B cell (primary cell): ENCODE results near the gene PCDH1. TPM values are rescaled to one million over a fixed set of nuclear protein-coding genes. Genes with fewer than 3 reads are reported as not detected.

Source experiments
- ATAC-seq: fragments of 200-7000 bp; cut with Tn5 transposase; one replicate; pipeline ENCODE4 v1.10.0; 2021; ENCODE audit warnings: low read depth, mild to moderate bottlenecking, moderate number of reproducible peaks, moderate library complexity
- CTCF ChIA-PET: fragments of 350-600 bp; sonication (Branson Sonifier 250); formaldehyde crosslinking; loops from one replicate; lab custom pipeline; 2021; ENCODE audit warnings: antibody characterized with exemption, inconsistent platforms; lab: Charles Lee
- POLR2A ChIA-PET: fragments of 350-600 bp; sonication (Branson Sonifier 250); formaldehyde crosslinking; loops from one replicate; lab custom pipeline; 2021; ENCODE audit warnings: antibody characterized with exemption; lab: Charles Lee
- DNase-seq: peaks from one replicate; pipeline ENCODE4 v3.0.0; 2013
- H2AFZ ChIP-seq: 2 replicates; pipeline ENCODE4 v1.6.1; 2012; ENCODE audit warnings: mild to moderate bottlenecking, low read depth, low read length; ENCODE audit not compliant: insufficient read depth, poor library complexity, severe bottlenecking
- H3K27ac ChIP-seq, 2 donors: 1 replicate in 1 of 2; 2 replicates in 1 of 2; pipeline ENCODE4 v1.5.1; 2012 to 2013; ENCODE audit warnings: low read length in 2 of 2, mild to moderate bottlenecking in 2 of 2, moderate library complexity in 1 of 2
- H3K27me3 ChIP-seq, 4 experiments: fragments of 200-600 bp in 1 of 4; sonication (generic) in 1 of 4; replicated peaks in 1 of 4; 1 replicate in 2 of 4; 2 replicates in 2 of 4; pipeline versions ENCODE4 v1.6.1 to v1.7.0; 2013 to 2016; ENCODE audit warnings: low read length in 3 of 4, mild to moderate bottlenecking in 2 of 4, mixed read lengths in 1 of 4, moderate library complexity in 1 of 4; ENCODE audit not compliant: insufficient read depth in 4 of 4, control insufficient read depth in 3 of 4; ENCODE audit errors: control extremely low read depth in 1 of 4
- H3K36me3 ChIP-seq, 2 experiments: replicated peaks in 1 of 2; 1 replicate in 1 of 2; 2 replicates in 1 of 2; pipeline versions ENCODE4 v1.6.1 to v1.7.1; 2013; ENCODE audit warnings: low read length in 1 of 2; ENCODE audit not compliant: insufficient read depth in 2 of 2, control insufficient read depth in 1 of 2; ENCODE audit errors: control extremely low read depth in 1 of 2, extremely low read depth in 1 of 2
- H3K4me1 ChIP-seq, 2 donors: fragments of 200-600 bp in 1 of 2; sonication (generic) in 1 of 2; 1 replicate in 1 of 2; 2 replicates in 1 of 2; pipeline versions ENCODE4 v1.5.1 to v1.6.1; 2013 to 2017; ENCODE audit warnings: low read length in 2 of 2; ENCODE audit not compliant: control insufficient read depth in 2 of 2, insufficient read depth in 2 of 2
- H3K4me2 ChIP-seq: replicated peaks from 2 replicates; pipeline ENCODE3; 2012; ENCODE audit warnings: mild to moderate bottlenecking, low read depth, low read length; ENCODE audit not compliant: poor library complexity, severe bottlenecking
- H3K4me3 ChIP-seq, 5 experiments: fragments of 200-600 bp in 1 of 5; sonication (generic) in 1 of 5; 1 replicate in 3 of 5; 2 replicates in 2 of 5; pipeline versions ENCODE4 v1.5.1 to v1.7.0; 2011 to 2016; ENCODE audit warnings: low read length in 4 of 5, mild to moderate bottlenecking in 4 of 5, low read depth in 2 of 5, control low read depth in 1 of 5, moderate library complexity in 1 of 5; ENCODE audit not compliant: insufficient read depth in 1 of 5; ENCODE audit errors: control extremely low read depth in 1 of 5, extremely low read depth in 1 of 5
- H3K79me2 ChIP-seq: fragments of 200-600 bp; sonication (generic); one replicate; pipeline ENCODE4 v1.6.0; 2016; ENCODE audit warnings: low read length; ENCODE audit not compliant: control insufficient read depth, insufficient read depth
- H3K9ac ChIP-seq: fragments of 200-600 bp; sonication (generic); 2 replicates; pipeline ENCODE4 v1.6.1; 2017; ENCODE audit warnings: mild to moderate bottlenecking, low read length, moderate library complexity
- H3K9me3 ChIP-seq, 3 donors: one replicate each; pipeline versions ENCODE4 v1.6.1 to v1.7.1; 2013; ENCODE audit warnings: low read length in 2 of 3; ENCODE audit not compliant: control insufficient read depth in 2 of 3, insufficient read depth in 1 of 3; ENCODE audit errors: control extremely low read depth in 1 of 3
- H4K20me1 ChIP-seq: 2 replicates; pipeline ENCODE4 v1.6.0; 2012; ENCODE audit warnings: mild to moderate bottlenecking, low read length; ENCODE audit not compliant: insufficient read depth, control insufficient read depth, poor library complexity, severe bottlenecking
- H3K27ac Mint-ChIP-seq: one replicate; pipeline ENCODE4 v1.8.0; 2021; ENCODE audit warnings: mixed read lengths
- H3K27me3 Mint-ChIP-seq: one replicate; pipeline ENCODE4 v1.8.0; 2021; ENCODE audit warnings: mixed read lengths
- H3K4me1 Mint-ChIP-seq: one replicate; pipeline ENCODE4 v1.8.0; 2021; ENCODE audit warnings: mixed read lengths
- H3K4me3 Mint-ChIP-seq: one replicate; pipeline ENCODE4 v1.8.0; 2021; ENCODE audit warnings: mixed read lengths
- H3K9me3 Mint-ChIP-seq: one replicate; pipeline ENCODE4 v1.8.0; 2022; ENCODE audit warnings: mixed read lengths; ENCODE audit not compliant: insufficient read depth
- CTCF ChIP-seq: fragments of 200-600 bp; IDR thresholded peaks from one replicate; pipeline ENCODE4 v1.8.0; 2022; ENCODE audit warnings: antibody characterized with exemption, mild to moderate bottlenecking
- EZH2 ChIP-seq: IDR thresholded peaks from 2 replicates; pipeline ENCODE4 v1.6.1; 2012; ENCODE audit warnings: borderline replicate concordance, low read depth, mild to moderate bottlenecking, moderate library complexity, low read length; ENCODE audit not compliant: insufficient read depth, poor library complexity, severe bottlenecking
- WGBS: methylation state at CpG from one replicate; pipeline ENCODE4 v1.1.5; 2013; ENCODE audit warnings: missing lambda C conversion rate; ENCODE audit not compliant: insufficient coverage; 5-methylcytosine and 5-hydroxymethylcytosine counted together
- intact Hi-C: fragments of 100-400 bp; cut with micrococcal nuclease; formaldehyde crosslinking; loops from one replicate; pipeline ENCODE4 v1.10.0; 2022
- polyA plus RNA-seq: library from polyadenylated mRNA; depleted of rRNA; stranded (reverse); fragments of >200 nt; gene quantifications from 2 replicates; pipeline ENCODE4 v1.2.3, GENCODE V29; 2012
- total RNA-seq, 2 donors: library from RNA; stranded (reverse); fragments of 120-200 nt in 1 of 2; gene quantifications; 1 replicate in 1 of 2; 2 replicates in 1 of 2; pipeline versions ENCODE4 v1.2.3 to v1.2.4, GENCODE V29; 2013 to 2022

Gene PCDH1
- total and polyA plus RNA-seq, 2 donors (not counting 1 experiment from before 2014, with no cell fraction given) = 0.06 TPM; not detected in 1

- intact Hi-C loops = no loop called here
- DNase-seq (no peak), ATAC-seq (no peak)
- Mint-ChIP-seq H3K27me3 (peaks cover 73% of the 10 kb centered on the region), H3K4me1 (peaks cover 24% of the 10 kb centered on the region), H3K9me3 (no peaks in the 10 kb centered on the region), H3K4me3 (no peak overlapping the region), H3K27ac (no peak overlapping the region)
- no peak overlapping the region for H3K4me2 ChIP-seq
- 67% methylated on average over 1 of the region's 4 CpGs for WGBS
- H2AFZ ChIP-seq = no peak overlapping the region
- H3K36me3 ChIP-seq = no peaks in the 10 kb centered on the region
- H3K27me3 ChIP-seq = peaks cover 0 to 73% (median 54%) of the 10 kb centered on the region in 4 experiments
- H3K79me2 ChIP-seq = no peaks in the 10 kb centered on the region
- TF ChIP-seq CTCF (no peak), EZH2 (no peak)
- H4K20me1 ChIP-seq = peaks cover 5% of the 10 kb centered on the region
- H3K27ac ChIP-seq = no peak overlapping the region
- peaks cover 0 to 16% (median 0%) of the 10 kb centered on the region in 3 donors for H3K9me3 ChIP-seq
- no peak overlapping the region for H3K4me3 ChIP-seq
- no peak overlapping the region for H3K9ac ChIP-seq
- POLR2A ChIA-PET = interaction anchor here (0.5 kb wide), 1 partner anchor 170 kb away, joined by 7 read pairs; no protein-coding TSS in a partner anchor
- CTCF ChIA-PET = interaction anchor here (1.2 to 6.6 kb wide), 12 partner anchors 8 to 216 kb away, joined by 3 to 123 read pairs (median 24); partner anchors contain the start of genes PCDH12 and RNF14
- peaks cover 25 to 29% of the 10 kb centered on the region in 2 donors for H3K4me1 ChIP-seq
Measured at GRCh38 chr5:141881886-141882285, 3.7 kb upstream of the PCDH1 start.
